Inflammatory macrophage treated with lipopolysaccharide for 1 hour (primary cell): ENCODE results near the gene SPPL3.

Source experiments
- DNase-seq, 2 donors: peaks; one replicate each; pipeline ENCODE4 v3.0.0-alpha.2; 2020 to 2022

The SPPL3 gene

DNA sequence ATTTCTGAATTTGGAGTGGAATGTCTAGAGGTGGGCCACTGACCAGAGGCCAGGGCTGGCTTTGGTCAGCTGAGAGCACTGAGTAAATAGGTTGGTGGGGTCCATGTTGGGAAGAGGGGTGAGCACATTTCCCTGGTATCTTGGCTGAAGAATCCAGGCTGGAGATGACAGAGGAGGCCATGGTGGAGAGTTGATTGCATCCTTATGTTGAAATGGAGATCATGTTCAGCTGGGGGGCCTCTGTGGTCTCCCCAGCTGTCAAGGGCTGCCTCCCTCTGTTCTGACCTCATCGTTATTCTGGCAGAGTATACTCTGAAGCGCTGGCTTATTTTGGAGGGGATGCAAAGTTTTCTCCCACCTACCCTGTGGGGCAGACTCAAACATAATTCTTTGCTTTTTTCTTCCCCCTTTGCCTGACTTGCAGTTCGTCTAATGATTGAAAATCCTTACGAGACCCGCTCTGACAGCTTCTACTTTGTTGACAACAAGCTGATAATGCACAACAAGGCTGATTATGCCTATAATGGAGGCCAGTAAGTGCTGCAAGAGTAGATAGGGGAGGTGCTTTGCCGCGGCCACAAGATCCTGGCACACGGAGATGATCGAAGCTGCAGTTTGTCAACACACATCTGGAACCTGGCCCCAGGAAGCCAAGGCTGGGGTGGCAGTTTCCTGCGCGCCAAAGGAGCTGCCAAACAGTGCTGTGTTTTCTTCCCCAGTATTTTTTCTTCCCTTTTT, 184.5 kb downstream of the SPPL3 start:
- DNase-seq, result no peak

DNA sequence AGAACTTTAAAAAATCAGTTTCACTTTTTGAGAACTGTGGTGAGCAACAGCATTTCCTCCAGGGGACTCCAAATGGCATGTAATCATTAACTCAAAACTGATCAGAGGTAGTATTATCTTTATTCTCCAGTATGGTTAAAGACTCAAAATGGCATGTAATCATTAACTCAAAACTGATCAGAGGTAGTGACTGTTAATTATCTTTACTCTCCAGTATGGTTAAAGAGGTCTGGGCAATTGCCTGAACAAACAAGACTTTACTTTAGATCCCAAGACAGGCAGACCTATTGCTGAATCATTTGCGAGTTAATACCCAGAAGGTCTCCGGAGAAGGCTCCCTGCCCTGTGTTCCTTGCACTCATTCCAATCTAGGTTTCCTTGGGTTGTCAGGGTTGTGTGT, 185.1 kb downstream of the SPPL3 start:
- DNase-seq, result no peak

DNA sequence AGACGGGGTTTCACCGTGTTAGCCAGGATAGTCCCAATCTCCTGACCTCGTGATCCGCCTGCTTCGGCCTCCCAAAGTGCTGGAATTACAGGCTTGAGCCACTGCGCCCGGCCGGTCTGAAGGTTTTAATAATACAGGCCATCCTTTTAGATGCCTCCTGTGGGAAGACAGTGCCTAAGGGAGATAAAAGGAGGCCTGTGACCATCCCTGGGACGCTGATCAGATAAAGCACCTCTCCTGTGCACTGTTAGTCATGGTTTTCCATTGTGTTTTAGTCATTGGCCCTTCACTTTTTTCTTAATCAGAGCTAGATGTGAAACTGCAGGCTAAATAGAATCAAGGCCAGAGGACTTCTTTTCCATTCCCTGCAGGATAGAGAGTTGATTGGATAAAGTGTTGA, 186.1 kb downstream of the SPPL3 start:
- no peak for DNase-seq

DNA sequence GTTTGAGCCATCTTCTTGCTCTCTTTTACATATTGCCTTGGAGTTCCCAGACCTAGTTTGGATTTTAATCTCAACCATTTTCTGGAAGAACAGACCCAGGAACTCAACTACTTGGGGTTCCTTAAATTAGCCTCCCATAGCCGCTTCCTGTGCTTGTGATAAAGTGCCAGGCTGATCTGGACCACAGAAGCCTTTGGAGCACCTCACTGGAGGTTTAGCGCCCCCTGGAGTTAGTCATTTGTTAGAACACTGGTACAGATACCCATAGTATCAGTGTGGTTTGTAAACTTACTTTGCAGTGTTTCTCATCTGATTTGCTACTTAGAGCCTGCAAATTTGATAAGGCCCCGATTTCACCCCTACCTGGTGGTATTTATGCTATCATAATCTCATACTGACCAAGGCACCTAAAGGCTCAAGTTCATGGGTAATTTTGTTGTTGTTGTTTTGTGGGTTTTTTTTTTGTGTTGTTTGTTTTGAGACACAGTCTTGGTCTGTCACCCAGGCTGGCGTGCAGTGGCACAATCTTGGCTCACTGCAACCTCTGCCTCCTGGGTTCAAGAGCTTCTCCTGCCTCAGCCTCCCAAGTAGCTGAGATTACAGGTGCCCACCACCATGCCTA, 190.2 kb downstream of the SPPL3 start:
- DNase-seq, result peak; percentile 65 to 96

DNA sequence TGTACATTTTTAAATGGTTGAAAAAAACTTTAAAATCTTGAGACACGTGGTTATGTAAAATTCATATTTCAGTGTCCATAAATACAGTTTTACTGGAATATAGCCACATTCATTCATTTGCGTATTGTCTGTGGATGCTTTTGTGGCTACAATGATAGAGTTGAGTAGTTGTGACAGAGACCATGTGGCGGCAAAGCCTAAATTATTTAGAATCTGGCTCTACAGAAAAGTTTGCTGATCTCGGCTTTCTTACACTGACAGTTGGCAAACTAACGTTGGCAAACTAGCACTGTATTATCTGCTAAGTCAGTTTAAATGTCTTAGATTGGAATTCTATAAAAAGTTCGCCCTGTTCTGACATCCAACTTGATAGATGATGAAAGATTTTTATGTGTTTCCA, 191.5 kb downstream of the SPPL3 start:
- DNase-seq, result no peak
